Epithelial cell of prostate (primary cell): Measurements from ENCODE around the gene AKIRIN1.
"Not testable (repeated sequence)": the region's sequence is repeated elsewhere in the genome, so short reads cannot be mapped to it uniquely, and the experiment has no call there.

Experiments
- DNase-seq: peaks from one replicate; pipeline ENCODE4 v3.0.0-alpha.2; 2011; ENCODE audit warnings: low read depth, low spot score
- H3K27ac ChIP-seq: fragments of 450-650 bp; 2 replicates; pipeline ENCODE4 v1.5.1; 2017; ENCODE audit warnings: mild to moderate bottlenecking

AKIRIN1 gene

GRCh38 chr1:38992412-38993111 lies 1.5 kb downstream of the AKIRIN1 start:
- peak overlapping the region; percentile 79 for H3K27ac ChIP-seq
- DNase-seq: no peak

- DNase-seq: no peak
- no peak overlapping the region for H3K27ac ChIP-seq
Measured at GRCh38 chr1:38994196-38994595, 3.1 kb downstream of the AKIRIN1 start.

DNA sequence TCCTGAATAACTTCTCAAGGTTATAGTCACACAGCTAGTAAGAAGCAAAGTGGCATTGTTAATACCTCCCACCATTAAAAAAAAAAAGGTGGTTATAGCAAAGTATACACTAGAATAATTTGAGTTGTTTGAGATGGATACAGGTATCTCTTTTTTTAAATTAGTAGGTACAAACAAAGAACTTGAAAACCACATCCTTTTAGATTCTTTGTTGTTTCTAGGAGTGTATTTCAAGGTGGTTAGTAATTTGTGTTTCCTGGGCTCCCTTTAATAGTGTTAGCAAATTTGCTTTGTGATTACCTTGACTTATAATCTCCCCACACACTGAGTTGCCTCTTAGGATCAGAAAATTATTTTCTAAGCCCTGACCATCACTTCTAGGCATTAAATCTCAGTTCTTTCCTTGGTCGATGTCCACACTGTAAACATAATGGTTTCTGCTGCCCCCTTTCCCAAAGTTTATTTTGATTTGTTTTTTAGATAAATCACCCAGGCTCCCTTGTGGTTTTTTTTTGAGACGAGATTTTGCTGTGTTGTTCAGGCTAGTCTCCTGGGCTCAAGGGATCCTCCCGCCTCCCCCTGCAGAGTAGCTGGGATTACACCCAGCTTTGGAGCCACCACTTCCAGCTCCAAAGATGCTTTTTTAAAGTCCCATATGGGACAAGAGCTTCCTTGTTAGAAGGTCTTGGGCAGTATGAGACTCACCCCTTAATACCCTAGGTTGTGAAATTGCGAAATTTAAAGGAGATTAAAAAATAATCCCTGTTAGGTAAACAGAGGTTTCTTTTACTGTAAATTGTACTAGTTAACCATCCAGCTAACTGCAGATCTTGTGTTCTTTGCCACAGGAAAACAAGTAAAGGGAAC lies 6.2 kb downstream of the AKIRIN1 start:
- H3K27ac ChIP-seq: no peak overlapping the region
- no peak for DNase-seq

GRCh38 chr1:38997901-38998190 lies 6.8 kb downstream of the AKIRIN1 start:
- DNase-seq: no peak
- H3K27ac ChIP-seq: no peak overlapping the region

DNA sequence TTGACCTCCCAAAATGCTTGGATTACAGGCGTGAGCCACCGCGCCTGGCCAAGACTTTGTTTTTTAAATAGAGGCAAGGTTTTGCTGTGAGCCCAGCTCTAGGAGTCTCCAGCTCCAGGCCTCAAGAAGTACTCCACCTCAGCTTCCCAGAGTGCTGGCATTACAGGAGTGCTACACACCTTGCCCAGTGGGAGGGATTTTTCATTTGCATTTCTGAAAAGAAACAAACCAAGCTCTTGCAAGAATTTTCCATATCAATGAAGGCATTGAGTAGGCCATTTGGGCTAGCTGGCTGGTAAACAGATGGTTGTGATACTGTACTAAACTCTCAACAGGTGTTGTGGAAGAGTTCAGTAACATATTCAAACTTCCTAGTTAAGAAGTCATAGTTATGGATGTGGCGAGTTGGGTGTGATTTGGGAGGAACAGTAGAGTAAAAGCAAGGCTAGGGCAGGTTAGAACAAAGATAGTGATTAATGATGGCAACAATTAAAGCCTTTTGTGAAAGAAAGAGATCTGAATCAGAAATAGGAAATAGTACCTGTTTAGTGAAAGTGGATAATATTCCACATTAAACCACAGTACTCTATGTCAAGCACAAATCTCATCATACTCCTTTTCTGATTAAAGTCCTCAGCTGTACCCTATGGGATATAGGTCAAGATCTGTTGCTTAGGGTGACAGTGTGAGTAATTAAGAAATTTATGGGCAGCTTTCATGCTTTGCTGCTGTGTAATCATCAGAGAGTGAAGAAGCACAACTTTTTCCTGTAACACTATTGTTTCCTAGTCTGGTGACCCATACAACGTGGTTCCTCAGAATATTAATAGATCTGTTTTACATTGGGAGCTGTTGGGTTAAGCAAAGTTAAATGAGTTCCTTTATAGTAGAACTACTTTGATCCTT lies 10.7 kb downstream of the AKIRIN1 start:
- DNase-seq: no peak
- peak overlapping the region; percentile 32 for H3K27ac ChIP-seq

GRCh38 chr1:39003281-39003680 lies 12.2 kb downstream of the AKIRIN1 start:
- DNase-seq: no peak
- H3K27ac ChIP-seq: peak overlapping the region; percentile 32

- no peak for DNase-seq
- H3K27ac ChIP-seq: peak overlapping the region; percentile 32
Measured at GRCh38 chr1:39003794-39004193, 12.7 kb downstream of the AKIRIN1 start.

DNA sequence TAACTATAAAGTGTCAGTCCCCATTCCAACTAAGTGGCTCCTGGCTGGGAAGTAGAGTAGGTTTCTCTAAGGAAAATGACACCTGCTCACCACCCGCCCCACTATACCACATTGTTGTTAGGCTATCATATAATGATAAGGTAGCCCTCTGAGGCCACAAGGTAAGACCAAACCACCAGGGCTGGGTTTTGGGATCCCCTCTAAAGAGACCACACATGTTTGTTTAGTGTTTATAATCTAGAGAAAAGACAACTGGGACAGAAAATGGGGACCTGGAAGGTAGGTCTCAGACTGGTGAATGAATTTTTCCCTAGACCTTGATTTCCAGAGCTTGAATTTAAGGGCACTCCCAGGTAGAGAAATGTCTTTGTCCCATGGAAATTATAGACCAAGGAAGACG lies 15.2 kb downstream of the AKIRIN1 start:
- DNase-seq: no peak
- no peak overlapping the region for H3K27ac ChIP-seq

DNA sequence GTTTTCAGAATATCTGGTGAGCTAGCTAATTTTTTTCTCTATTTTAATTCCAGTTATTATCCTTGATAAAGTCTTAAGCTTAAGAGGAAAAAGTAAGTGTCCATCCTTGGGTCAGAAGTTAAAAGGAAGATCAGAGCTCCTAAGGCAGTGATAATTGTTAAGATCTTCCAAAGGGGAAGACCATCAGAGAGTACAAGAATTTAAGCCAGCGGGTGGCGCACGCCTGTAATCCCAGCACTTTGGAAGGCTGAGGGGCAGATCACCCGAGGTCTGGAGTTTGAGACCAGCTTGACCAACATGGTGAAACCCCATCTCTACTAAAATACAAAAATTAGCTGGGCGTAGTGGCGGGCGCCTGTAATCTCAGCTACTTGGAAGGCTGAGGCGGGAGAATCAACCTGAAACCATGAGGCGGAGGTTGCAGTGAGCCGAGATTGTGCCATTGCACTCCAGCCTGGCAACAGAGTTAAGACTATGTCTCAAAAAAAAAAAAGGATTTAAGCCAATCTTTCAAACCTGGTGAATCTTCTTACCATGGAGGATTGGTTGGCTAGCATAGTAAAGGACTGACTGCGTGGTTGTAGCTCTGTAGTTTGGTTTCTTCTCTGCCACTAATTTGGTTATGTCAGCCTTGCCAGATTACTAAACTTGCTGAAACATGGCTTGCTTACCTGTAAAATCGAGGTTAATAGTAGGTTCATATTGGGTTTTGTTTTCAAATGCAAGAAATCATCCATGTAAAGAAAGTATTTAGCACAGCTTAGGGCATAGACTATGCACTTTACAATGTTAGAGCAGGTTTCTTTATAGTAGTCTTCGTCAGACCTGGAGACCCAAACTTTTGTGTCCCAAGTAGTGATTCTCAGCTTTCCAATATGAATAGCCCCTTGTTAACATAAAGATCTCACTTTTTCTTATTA lies 15.9 kb downstream of the AKIRIN1 start:
- DNase-seq: no peak
- peak overlapping the region; percentile 22 for H3K27ac ChIP-seq

DNA sequence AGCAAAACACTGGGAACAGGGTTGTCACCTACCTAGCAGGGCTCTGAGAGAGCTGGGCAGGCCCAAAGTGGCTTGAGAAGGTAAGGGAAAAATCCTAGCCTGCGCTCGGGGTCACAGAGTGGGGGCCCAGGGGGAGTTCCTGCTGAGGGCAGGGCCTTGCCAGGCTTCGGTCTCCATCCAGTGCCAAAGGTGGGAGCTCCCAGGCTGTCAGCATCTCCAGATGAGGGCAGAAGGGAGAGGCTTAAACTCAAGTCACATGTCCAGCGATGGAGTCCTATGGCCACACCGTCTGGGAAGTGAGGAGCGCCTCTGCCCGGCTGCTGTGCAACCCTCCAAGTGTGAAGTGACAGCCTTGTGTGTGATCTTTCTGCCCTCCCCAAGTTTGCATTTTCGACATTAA lies 23.9 kb downstream of the AKIRIN1 start:
- not testable (repeated sequence) for H3K27ac ChIP-seq, DNase-seq

GRCh38 chr1:39016604-39017171 lies 25.6 kb downstream of the AKIRIN1 start:
- H3K27ac ChIP-seq: no peak overlapping the region
- DNase-seq: no peak

DNA sequence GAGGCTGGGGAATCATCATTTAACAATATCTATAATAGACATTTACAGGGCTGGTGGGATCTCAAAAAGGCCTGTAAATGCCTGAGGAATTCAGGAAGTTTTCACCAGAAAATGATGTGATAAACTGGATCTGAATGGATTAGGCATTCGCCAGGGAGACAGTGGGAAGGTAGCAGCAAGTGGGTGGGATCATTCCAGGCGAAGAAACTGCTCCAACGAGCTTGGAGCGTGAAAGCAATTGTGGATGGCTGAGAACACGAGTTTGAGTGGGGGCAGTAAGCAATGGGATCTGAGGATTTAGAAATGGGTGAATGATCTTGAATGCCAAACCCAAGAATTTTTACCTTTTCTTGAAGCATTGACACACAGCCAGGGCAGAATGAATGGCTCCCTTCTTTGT lies 26.2 kb downstream of the AKIRIN1 start:
- H3K27ac ChIP-seq: no peak overlapping the region

GRCh38 chr1:39020494-39020893 lies 29.4 kb downstream of the AKIRIN1 start:
- not testable (repeated sequence) for H3K27ac ChIP-seq, DNase-seq

More for the DNA sequence above, 26.2 kb downstream of the AKIRIN1 start:
- DNase-seq: no peak

- no peak for DNase-seq
- no peak overlapping the region for H3K27ac ChIP-seq
Measured at GRCh38 chr1:39021426-39021825, 30.4 kb downstream of the AKIRIN1 start.

DNA sequence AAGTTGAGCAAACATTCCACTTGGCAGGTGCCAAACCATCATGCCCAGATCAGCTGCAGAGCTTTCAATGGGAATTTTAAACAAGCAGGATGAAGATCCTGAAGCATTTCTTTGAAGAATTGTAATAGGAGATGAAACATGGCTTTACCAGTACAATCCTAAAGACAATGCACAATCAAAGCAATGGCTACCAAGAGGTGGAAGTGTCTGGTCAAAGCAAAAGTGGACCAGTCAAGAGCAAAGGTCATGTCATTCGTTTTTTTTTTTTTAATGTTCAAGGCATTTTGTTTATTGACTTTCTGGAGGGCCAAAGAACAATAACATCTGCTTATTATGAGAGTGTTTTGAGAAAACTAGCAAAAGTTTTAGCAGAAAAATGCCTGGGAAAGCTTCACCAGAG lies 32.1 kb downstream of the AKIRIN1 start:
- DNase-seq: no peak
- H3K27ac ChIP-seq: no peak overlapping the region

DNA sequence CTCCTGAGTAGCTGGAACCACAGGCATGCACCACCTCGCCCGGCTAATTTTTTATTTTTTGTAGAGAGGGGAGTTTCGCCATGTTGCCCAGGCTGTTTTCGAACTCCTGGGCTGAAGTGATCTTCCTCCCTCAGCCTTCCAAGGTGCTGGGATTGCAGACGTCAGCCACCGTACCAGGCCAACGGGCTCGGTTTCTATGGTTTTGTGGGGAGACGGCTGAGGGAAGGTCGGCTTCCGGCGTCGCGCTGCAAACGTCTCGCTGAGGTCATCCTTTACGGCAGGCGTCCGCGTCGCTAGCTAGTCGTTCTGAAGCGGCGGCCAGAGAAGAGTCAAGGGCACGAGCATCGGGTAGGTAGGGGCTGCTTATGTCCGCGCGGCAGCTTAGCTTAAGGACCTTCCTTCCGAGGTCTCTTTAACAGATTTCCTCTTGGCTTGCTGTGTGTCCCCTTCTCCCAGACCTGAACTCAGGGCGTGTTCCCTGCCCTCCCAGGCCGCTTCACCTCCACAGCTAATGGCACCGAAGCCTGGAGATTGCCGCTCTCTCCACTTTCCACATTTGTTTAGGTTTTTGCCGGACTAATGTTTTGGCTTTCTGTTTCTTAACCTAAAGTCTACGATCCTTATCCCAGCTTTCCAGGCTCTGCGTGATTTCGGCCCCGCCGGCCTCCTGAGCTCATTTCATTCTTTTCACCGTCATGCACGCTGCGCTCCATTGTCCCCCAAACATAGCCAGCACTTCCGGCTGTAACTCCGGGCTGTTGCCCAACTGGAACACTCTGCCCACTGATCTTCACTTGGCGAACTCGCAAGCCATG lies 35.2 kb downstream of the AKIRIN1 start, which contains the start of gene NDUFS5:
Gene NDUFS5, plus strand, starts transcription at position 300 of the 815 bp plus-strand sequence. CDS start 2,375 bp downstream, outside the sequence.
- H3K27ac ChIP-seq: peak within 1 kb of the TSS; percentile 85
- no peak for DNase-seq

DNA sequence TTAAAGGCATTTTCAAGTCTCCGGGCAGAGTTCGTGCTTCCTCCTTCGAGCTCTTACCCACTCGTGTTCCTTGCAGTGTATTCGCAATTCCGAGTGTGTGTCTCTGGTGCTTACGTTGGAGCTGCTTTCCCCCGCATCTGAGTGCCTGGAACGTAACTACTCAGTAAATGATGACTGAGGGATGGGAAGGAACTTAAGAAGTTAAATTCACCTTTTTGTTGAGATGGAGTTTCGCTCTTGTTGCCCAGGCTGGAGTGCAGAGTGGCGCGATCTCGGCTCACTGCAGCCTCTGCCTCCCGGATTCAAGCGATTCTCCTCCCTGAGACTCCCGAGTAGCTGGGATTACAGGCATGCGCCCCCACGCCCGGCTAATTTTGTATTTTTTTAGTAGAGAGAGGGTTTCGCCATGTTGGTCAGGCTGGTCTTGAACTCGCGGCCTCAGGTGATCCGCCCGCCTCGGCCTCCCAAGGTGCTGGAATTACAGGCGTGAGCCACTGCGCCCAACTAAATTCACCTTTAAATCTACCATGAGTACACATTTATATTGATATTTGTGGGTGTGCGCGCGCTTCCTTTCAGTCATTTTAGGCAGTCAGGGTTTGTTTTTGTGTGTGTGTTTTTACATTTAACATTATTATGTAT lies 35.9 kb downstream of the AKIRIN1 start:
- no peak for DNase-seq
- peak overlapping the region; percentile 85 for H3K27ac ChIP-seq

DNA sequence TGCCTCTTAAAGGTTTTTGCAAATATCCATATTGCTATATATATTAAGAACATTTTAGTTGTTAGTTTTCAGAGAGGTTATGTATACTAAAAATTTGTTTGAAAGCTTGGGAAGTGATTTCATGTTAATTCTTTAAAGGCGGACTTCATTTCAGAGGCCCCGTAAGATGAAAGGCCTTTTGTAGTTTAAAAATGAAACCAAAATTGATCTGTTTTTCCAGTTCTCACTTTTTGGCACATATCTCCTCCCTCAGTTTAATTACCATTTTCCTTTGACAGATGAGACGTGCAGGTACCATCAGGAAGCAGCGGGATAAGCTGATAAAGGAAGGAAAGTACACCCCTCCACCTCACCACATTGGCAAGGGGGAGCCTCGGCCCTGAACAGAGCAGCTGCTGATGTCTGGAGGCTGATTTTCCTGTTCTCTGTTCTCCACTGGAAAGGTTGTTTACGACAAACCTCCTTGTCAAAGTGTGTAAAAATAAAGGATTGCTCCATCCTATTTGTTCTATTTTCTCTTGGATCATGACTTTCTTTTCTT lies 43.1 kb downstream of the AKIRIN1 start:
- H3K27ac ChIP-seq: no peak overlapping the region
- DNase-seq: no peak
